ENCODE results near the gene HEATR5B. TPM values are rescaled to one million over a fixed set of nuclear protein-coding genes. Genes with fewer than 3 reads are reported as not detected.

HEATR5B gene
- polyA plus RNA-seq, 1 donor (not counting 4 experiments of a cell fraction or from before 2014, with no cell fraction given) = 21.1 TPM

GRCh38 chr2:37068686-37069085 lies 15.5 kb downstream of the HEATR5B start:
- TF ChIP-seq CTCF (optimal IDR thresholded peaks at IDR 0.05 in 1 of 3, IDR thresholded peaks at IDR 0.05 in 1 of 3, conservative IDR thresholded peaks at IDR 0.05 in 1 of 3; ENCODE audit: extremely low read depth in 1 of 3, insufficient read depth in 2 of 3, low read length in 3 of 3) (no peak), EZH2 (IDR thresholded peaks at IDR 0.05; ENCODE audit: low read length) (no peak)
- dilution Hi-C loops (cut with MboI; ENCODE audit: extremely low pct_ligation_motif_present, low sequenced_read_pairs) = no loop called here
- Histone ChIP-seq H3K9ac (ENCODE audit: control insufficient read depth, extremely low read depth, insufficient read depth, low read length) (no peak overlapping the region), H3K9me3 (ENCODE audit: control insufficient read depth, low read depth, low read length) (no peaks in the 10 kb centered on the region), H3K36me3 (ENCODE audit: control insufficient read depth in 2 of 2, extremely low read depth in 1 of 2, insufficient read depth in 2 of 2, low read length in 2 of 2) (peaks cover 4 to 14% of the 10 kb centered on the region in 2 experiments), H3K4me2 (ENCODE audit: control insufficient read depth, extremely low read depth, insufficient read depth, low read depth, low read length) (no peak overlapping the region), H2AFZ (ENCODE audit: control insufficient read depth, low read length) (no peak overlapping the region), H3K27me3 (ENCODE audit: control insufficient read depth, extremely low read depth, insufficient read depth, low read length) (no peaks in the 10 kb centered on the region), H3K4me1 (ENCODE audit: control insufficient read depth, extremely low read depth, insufficient read depth, low read length) (no peaks in the 10 kb centered on the region), H3K27ac (ENCODE audit: control insufficient read depth, insufficient read depth, low read length) (no peak overlapping the region), H3K79me2 (ENCODE audit: control insufficient read depth, insufficient read depth, low read length) (no peaks in the 10 kb centered on the region), H4K20me1 (ENCODE audit: control insufficient read depth, extremely low read depth, insufficient read depth, low read length) (no peaks in the 10 kb centered on the region), H3K9me1 (ENCODE audit: control insufficient read depth, extremely low read depth, insufficient read depth, low read length) (no peaks in the 10 kb centered on the region), H3K4me3 (ENCODE audit: control insufficient read depth in 2 of 3, extremely low read depth in 1 of 3, insufficient read depth in 2 of 3, low read depth in 1 of 3, low read length in 3 of 3) (no peak overlapping the region)
- no peak for DNase-seq (ENCODE audit: low read depth, low spot score)
- FAIRE-seq = no peak

GRCh38 chr2:37061776-37062175 lies 22.4 kb downstream of the HEATR5B start:
- Histone ChIP-seq H3K36me3 (ENCODE audit: control insufficient read depth in 2 of 2, extremely low read depth in 1 of 2, insufficient read depth in 2 of 2, low read length in 2 of 2) (peaks cover 4 to 12% of the 10 kb centered on the region in 2 experiments), H3K27ac (ENCODE audit: control insufficient read depth, insufficient read depth, low read length) (no peak overlapping the region), H3K9me3 (ENCODE audit: control insufficient read depth, low read depth, low read length) (no peaks in the 10 kb centered on the region), H3K4me2 (ENCODE audit: control insufficient read depth, extremely low read depth, insufficient read depth, low read depth, low read length) (no peak overlapping the region), H3K4me3 (ENCODE audit: control insufficient read depth in 2 of 3, extremely low read depth in 1 of 3, insufficient read depth in 2 of 3, low read depth in 1 of 3, low read length in 3 of 3) (no peak overlapping the region), H3K9me1 (ENCODE audit: control insufficient read depth, extremely low read depth, insufficient read depth, low read length) (no peaks in the 10 kb centered on the region), H3K27me3 (ENCODE audit: control insufficient read depth, extremely low read depth, insufficient read depth, low read length) (no peaks in the 10 kb centered on the region), H2AFZ (ENCODE audit: control insufficient read depth, low read length) (no peak overlapping the region), H3K9ac (ENCODE audit: control insufficient read depth, extremely low read depth, insufficient read depth, low read length) (no peak overlapping the region), H3K4me1 (ENCODE audit: control insufficient read depth, extremely low read depth, insufficient read depth, low read length) (no peaks in the 10 kb centered on the region), H3K79me2 (ENCODE audit: control insufficient read depth, insufficient read depth, low read length) (no peaks in the 10 kb centered on the region), H4K20me1 (ENCODE audit: control insufficient read depth, extremely low read depth, insufficient read depth, low read length) (no peaks in the 10 kb centered on the region)
- dilution Hi-C loops (cut with MboI; ENCODE audit: extremely low pct_ligation_motif_present, low sequenced_read_pairs) = no loop called here
- FAIRE-seq (no peak), DNase-seq (ENCODE audit: low read depth, low spot score) (no peak)
- TF ChIP-seq CTCF (optimal IDR thresholded peaks at IDR 0.05 in 1 of 3, IDR thresholded peaks at IDR 0.05 in 1 of 3, conservative IDR thresholded peaks at IDR 0.05 in 1 of 3; ENCODE audit: extremely low read depth in 1 of 3, insufficient read depth in 2 of 3, low read length in 3 of 3) = no peak
- no peak for TF ChIP-seq EZH2 (IDR thresholded peaks at IDR 0.05; ENCODE audit: low read length)
